GM12878 (cell line): Measurements from ENCODE around the gene ADGRD2. TPM values are rescaled to one million over a fixed set of nuclear protein-coding genes. Genes with fewer than 3 reads are reported as not detected.

Source experiments
- ATAC-seq: fragments of 200-7000 bp; cut with Tn5 transposase; 3 replicates; pipeline ENCODE4 v1.9.1; 2020; ENCODE audit warnings: mild to moderate bottlenecking, moderate library complexity
- BruUV-seq: library from RNA; stranded (reverse); fragments of 400-500 nt; replicated peaks from 2 replicates; lab custom pipeline; 2021; lab: Mats Ljungman, UMichigan
- CTCF ChIA-PET: fragments of 300-600 bp; sonication (Branson Sonifier 250); formaldehyde crosslinking; extraction: SDS; loops from one replicate; lab custom pipeline; 2021; ENCODE audit warnings: inconsistent platforms; lab: Yijun Ruan, JAX
- POLR2A ChIA-PET: fragments of 350-600 bp; formaldehyde crosslinking; extraction: SDS; loops from one replicate; lab custom pipeline; 2021; ENCODE audit warnings: inconsistent platforms; lab: Charles Lee
- RAD21 ChIA-PET: fragments of 300-600 bp; sonication (Branson Sonifier 250); formaldehyde crosslinking; loops from one replicate; lab custom pipeline; 2023; ENCODE audit warnings: antibody characterized with exemption; ENCODE audit not compliant: unreplicated experiment; lab: Charles Lee
- SMC1A ChIA-PET: fragments of 300-600 bp; sonication (Branson Sonifier 250); formaldehyde crosslinking; loops from one replicate; lab custom pipeline; 2023; ENCODE audit not compliant: unreplicated experiment, uncharacterized antibody; lab: Charles Lee
- DNase-seq: peaks from one replicate; pipeline ENCODE4 v3.0.0-alpha.2; 2011; ENCODE audit warnings: low read depth, low spot score
- FAIRE-seq: peaks from 3 replicates; lab custom pipeline; 2011; peaks lifted over from hg19 to GRCh38; lab: Jason Lieb, UNC
- H2AFZ ChIP-seq: 2 replicates; pipeline ENCODE4 v1.6.0; 2011; ENCODE audit warnings: low read depth, low read length, control low read depth; ENCODE audit not compliant: control insufficient read depth
- H3K27ac ChIP-seq: 2 replicates; pipeline ENCODE4 v1.5.1; 2011; ENCODE audit warnings: control low read depth; ENCODE audit not compliant: control insufficient read depth, insufficient read depth
- H3K27me3 ChIP-seq, 2 experiments: replicated peaks in 1 of 2; 2 replicates each; pipeline versions ENCODE4 v1.6.0 to v1.6.1; 2011; ENCODE audit warnings: low read length in 1 of 2; ENCODE audit not compliant: control insufficient read depth in 2 of 2, insufficient read depth in 2 of 2
- H3K36me3 ChIP-seq, 2 experiments: 2 replicates each; pipeline ENCODE4 v1.5.1; 2011; ENCODE audit warnings: low read length in 1 of 2; ENCODE audit not compliant: control insufficient read depth in 2 of 2, insufficient read depth in 2 of 2
- H3K4me1 ChIP-seq: 2 replicates; pipeline ENCODE4 v1.6.1; 2011; ENCODE audit warnings: mild to moderate bottlenecking, low read length, moderate library complexity, mixed read lengths; ENCODE audit not compliant: control insufficient read depth, insufficient read depth
- H3K4me2 ChIP-seq: 2 replicates; pipeline ENCODE4 v1.6.0; 2011; ENCODE audit warnings: control low read depth; ENCODE audit not compliant: control insufficient read depth, insufficient read depth
- H3K4me3 ChIP-seq: fragments of 200-600 bp; sonication (generic); 2 replicates; pipeline ENCODE4 v1.5.1; 2016
- H3K79me2 ChIP-seq: 2 replicates; pipeline ENCODE4 v1.6.0; 2011; ENCODE audit warnings: low read length; ENCODE audit not compliant: control insufficient read depth, insufficient read depth
- H3K9ac ChIP-seq: 2 replicates; pipeline ENCODE4 v1.8.0; 2011; ENCODE audit warnings: low read length, control low read depth, mixed read lengths; ENCODE audit not compliant: control insufficient read depth, insufficient read depth
- H3K9me3 ChIP-seq: replicated peaks from 3 replicates; pipeline ENCODE4 v1.5.1; 2011; ENCODE audit warnings: mild to moderate bottlenecking, low read length; ENCODE audit not compliant: control insufficient read depth, insufficient read depth
- H4K20me1 ChIP-seq: 2 replicates; pipeline ENCODE4 v1.6.0; 2011; ENCODE audit not compliant: control insufficient read depth, insufficient read depth
- CREM ChIP-seq: IDR thresholded peaks from 2 replicates; pipeline ENCODE4 v1.6.1; 2014; ENCODE audit warnings: antibody characterized with exemption, low read depth
- FOS ChIP-seq: IDR thresholded peaks from 3 replicates; pipeline ENCODE4 v1.6.1; 2011; ENCODE audit warnings: borderline replicate concordance; ENCODE audit not compliant: insufficient read length; ENCODE audit errors: extremely low read depth
- IRF4 ChIP-seq: IDR thresholded peaks from 2 replicates; pipeline ENCODE4 v1.6.1; 2011; ENCODE audit warnings: low read depth, low read length
- MXI1 ChIP-seq: fragments of 150-350 bp; IDR thresholded peaks from 2 replicates; pipeline ENCODE4 v1.6.1; 2011; ENCODE audit warnings: low read depth, mild to moderate bottlenecking, inconsistent platforms, low read length, improper control_type of control experiment
- MYB ChIP-seq: fragments of 150-350 bp; IDR thresholded peaks from 2 replicates; pipeline ENCODE4 v1.6.1; 2014; ENCODE audit warnings: mild to moderate bottlenecking, low read depth, low read length, borderline replicate concordance
- NFIC ChIP-seq: IDR thresholded peaks from 2 replicates; pipeline ENCODE4 v1.6.1; 2012; ENCODE audit warnings: low read depth, mild to moderate bottlenecking, inconsistent platforms, low read length, moderate library complexity
- PRDM15 ChIP-seq: fragments of 450-650 bp; formaldehyde crosslinking; IDR thresholded peaks from 2 replicates; pipeline ENCODE4 v1.4.0; 2020; ENCODE audit warnings: mild to moderate bottlenecking, moderate library complexity
- SIN3A ChIP-seq: IDR thresholded peaks from 2 replicates; pipeline ENCODE4 v1.6.1; 2012; ENCODE audit warnings: low read depth, low read length, improper control_type of control experiment
- SREBF2 ChIP-seq: IDR thresholded peaks from 2 replicates; pipeline ENCODE4 v1.6.1; 2012; ENCODE audit warnings: mild to moderate bottlenecking, low read length
- STAT3 ChIP-seq: IDR thresholded peaks from 2 replicates; pipeline ENCODE4 v1.6.1; 2011; ENCODE audit warnings: low read depth, low read length, improper control_type of control experiment
- SUZ12 ChIP-seq: fragments of 200-600 bp; sonication (generic); IDR thresholded peaks from one replicate; pipeline ENCODE4 v1.6.1; 2018; ENCODE audit warnings: antibody characterized with exemption, mild to moderate bottlenecking; ENCODE audit not compliant: unreplicated experiment
- ZNF207 ChIP-seq: fragments of 450-650 bp; IDR thresholded peaks from 2 replicates; pipeline ENCODE4 v1.6.1; 2014; ENCODE audit warnings: antibody characterized with exemption, mild to moderate bottlenecking, borderline replicate concordance
- ZSCAN29 ChIP-seq: fragments of 450-650 bp; IDR thresholded peaks from 2 replicates; pipeline ENCODE4 v1.6.1; 2017; ENCODE audit warnings: mild to moderate bottlenecking, moderate library complexity
- WGBS: methylation state at CpG from one replicate; pipeline ENCODE4 v1.1.6; 2016; ENCODE audit warnings: low lambda C conversion rate; ENCODE audit not compliant: insufficient replicate concordance, insufficient coverage; ENCODE audit errors: missing lambda C conversion rate; 5-methylcytosine and 5-hydroxymethylcytosine counted together
- in situ Hi-C: fragments of 300-500 bp; cut with MboI; formaldehyde crosslinking; loops from 9 replicates; pipeline ENCODE4 v1.14.3; 2018; ENCODE audit warnings: mixed read lengths
- intact Hi-C: fragments of 100-400 bp; cut with micrococcal nuclease; formaldehyde crosslinking; loops from one replicate; pipeline ENCODE4 v1.14.2; 2022; ENCODE audit not compliant: unreplicated experiment
- polyA plus RNA-seq, 11 experiments: library from polyadenylated mRNA; depleted of rRNA in 4 of 11; unstranded in 6 of 11; stranded (reverse) in 5 of 11; fragments of >200 nt; fragmentation: Nextera tagmentation in 4 of 11; fragmentation: Illumina TruSeq in 1 of 11; extraction: Ambion mirVana in 4 of 11; extraction: Trizol in 1 of 11; gene quantifications; 1 replicate in 1 of 11; 2 replicates in 10 of 11; pipeline versions ENCODE4 v1.2.1 to v1.2.3, GENCODE V29; 2011 to 2016; ENCODE audit warnings: inconsistent platforms in 2 of 11, missing spikeins in 2 of 11, low read depth in 1 of 11
- total RNA-seq, 4 experiments: library from RNA; depleted of rRNA in 3 of 4; stranded (reverse); fragments of >200 nt in 3 of 4; fragmentation: Illumina TruSeq in 1 of 4; extraction: Trizol in 1 of 4; gene quantifications; 2 replicates each; pipeline versions ENCODE4 v1.2.1 to v1.2.3, GENCODE V29; 2013 to 2021
- TF ChIP-seq, protein P1 (sequence below): IDR thresholded peaks from 2 replicates; pipeline ENCODE4 v1.6.1; 2012; ENCODE audit warnings: low read depth, low read length, improper control_type of control experiment
- TF ChIP-seq, protein P2 (sequence below): fragments of 450-650 bp; IDR thresholded peaks from 2 replicates; pipeline ENCODE4 v1.6.1; 2017; ENCODE audit warnings: mild to moderate bottlenecking
- TF ChIP-seq, protein P3 (sequence below): IDR thresholded peaks from 2 replicates; pipeline ENCODE4 v1.6.1; 2011; ENCODE audit warnings: low read depth, mild to moderate bottlenecking, low read length, moderate library complexity, borderline replicate concordance; ENCODE audit errors: extremely low read depth

ADGRD2 gene
- total and polyA plus RNA-seq, 10 of the 15 experiments (the other 5 are each of a cell fraction or from before 2014, with no cell fraction given), result not detected

- peaks cover 9 to 10% of the 10 kb centered on the region in 2 experiments; a peak in 3 of 4 replicates for H3K27me3 ChIP-seq
- no peak for TF ChIP-seq MYB
- no peak for TF ChIP-seq SREBF2
- no peak for TF ChIP-seq CREM
- TF ChIP-seq FOS, result no peak
- TF ChIP-seq ZNF207, result no peak
- TF ChIP-seq, protein P1, sequence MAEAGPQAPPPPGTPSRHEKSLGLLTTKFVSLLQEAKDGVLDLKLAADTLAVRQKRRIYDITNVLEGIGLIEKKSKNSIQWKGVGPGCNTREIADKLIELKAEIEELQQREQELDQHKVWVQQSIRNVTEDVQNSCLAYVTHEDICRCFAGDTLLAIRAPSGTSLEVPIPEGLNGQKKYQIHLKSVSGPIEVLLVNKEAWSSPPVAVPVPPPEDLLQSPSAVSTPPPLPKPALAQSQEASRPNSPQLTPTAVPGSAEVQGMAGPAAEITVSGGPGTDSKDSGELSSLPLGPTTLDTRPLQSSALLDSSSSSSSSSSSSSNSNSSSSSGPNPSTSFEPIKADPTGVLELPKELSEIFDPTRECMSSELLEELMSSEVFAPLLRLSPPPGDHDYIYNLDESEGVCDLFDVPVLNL, result no peak
- TF ChIP-seq, protein P2, sequence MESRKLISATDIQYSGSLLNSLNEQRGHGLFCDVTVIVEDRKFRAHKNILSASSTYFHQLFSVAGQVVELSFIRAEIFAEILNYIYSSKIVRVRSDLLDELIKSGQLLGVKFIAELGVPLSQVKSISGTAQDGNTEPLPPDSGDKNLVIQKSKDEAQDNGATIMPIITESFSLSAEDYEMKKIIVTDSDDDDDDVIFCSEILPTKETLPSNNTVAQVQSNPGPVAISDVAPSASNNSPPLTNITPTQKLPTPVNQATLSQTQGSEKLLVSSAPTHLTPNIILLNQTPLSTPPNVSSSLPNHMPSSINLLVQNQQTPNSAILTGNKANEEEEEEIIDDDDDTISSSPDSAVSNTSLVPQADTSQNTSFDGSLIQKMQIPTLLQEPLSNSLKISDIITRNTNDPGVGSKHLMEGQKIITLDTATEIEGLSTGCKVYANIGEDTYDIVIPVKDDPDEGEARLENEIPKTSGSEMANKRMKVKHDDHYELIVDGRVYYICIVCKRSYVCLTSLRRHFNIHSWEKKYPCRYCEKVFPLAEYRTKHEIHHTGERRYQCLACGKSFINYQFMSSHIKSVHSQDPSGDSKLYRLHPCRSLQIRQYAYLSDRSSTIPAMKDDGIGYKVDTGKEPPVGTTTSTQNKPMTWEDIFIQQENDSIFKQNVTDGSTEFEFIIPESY, result no peak
- no peak for TF ChIP-seq IRF4
- TF ChIP-seq SUZ12, result no peak
- TF ChIP-seq SIN3A, result no peak
- TF ChIP-seq PRDM15 (CRISPR knock-in tag), result no peak
- TF ChIP-seq, protein P3, sequence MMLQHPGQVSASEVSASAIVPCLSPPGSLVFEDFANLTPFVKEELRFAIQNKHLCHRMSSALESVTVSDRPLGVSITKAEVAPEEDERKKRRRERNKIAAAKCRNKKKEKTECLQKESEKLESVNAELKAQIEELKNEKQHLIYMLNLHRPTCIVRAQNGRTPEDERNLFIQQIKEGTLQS, result no peak
- no peak for TF ChIP-seq ZSCAN29
- no peak for TF ChIP-seq NFIC
- TF ChIP-seq STAT3, result no peak
- no peak for TF ChIP-seq MXI1
- CTCF ChIA-PET, result interaction anchor here (1.2 kb wide), 1 partner anchor 14 kb away, joined by 3 read pairs; no protein-coding TSS in a partner anchor
- H3K4me2 ChIP-seq, result no peak overlapping the region
- SMC1A ChIA-PET, result no interaction called here
- POLR2A ChIA-PET, result no interaction called here
- H3K9me3 ChIP-seq, result no peaks in the 10 kb centered on the region
- no peak for FAIRE-seq
- RAD21 ChIA-PET, result no interaction called here
- H4K20me1 ChIP-seq, result no peaks in the 10 kb centered on the region
- no peak overlapping the region for H3K27ac ChIP-seq
- peaks cover 11% of the 10 kb centered on the region; the same call in 1 of the 2 replicates for H3K4me1 ChIP-seq
- intact Hi-C loops, result no loop called here
- DNase-seq, result no peak
- no peaks in the 10 kb centered on the region for H3K36me3 ChIP-seq
- in situ Hi-C loops, result no loop called here
- ATAC-seq, result no peak
- no peaks in the 10 kb centered on the region for H3K79me2 ChIP-seq
- WGBS, result 74% methylated on average over 89 of the region's 96 CpGs
- no peak overlapping the region for H3K4me3 ChIP-seq
- no peak overlapping the region for H3K9ac ChIP-seq
- no TSS peak for BruUV-seq
- no peak overlapping the region for H2AFZ ChIP-seq
Measured at GRCh38 chr9:124502711-124503702, 52.8 kb downstream of the ADGRD2 start.
